Fibroblast of mammary gland (primary cell): ENCODE data around the gene SCYL1.

Experiments used
- DNase-seq: peaks from one replicate; pipeline ENCODE4 v3.0.0-alpha.2; 2010; ENCODE audit warnings: low read depth
- H3K4me3 ChIP-seq: 2 replicates; pipeline ENCODE4 v1.5.1; 2011; ENCODE audit warnings: low read depth, mild to moderate bottlenecking, low read length, moderate library complexity; ENCODE audit not compliant: control insufficient read depth
- CTCF ChIP-seq: conservative IDR thresholded peaks from 2 replicates; pipeline ENCODE4 v1.5.1; 2011; ENCODE audit warnings: low read depth, low read length, inconsistent platforms; ENCODE audit not compliant: control insufficient read depth, insufficient read depth

Gene SCYL1

GRCh38 chr11:65524741-65525545 is at the start of gene SCYL1:
SCYL1 (plus strand) TSS chr11:65525083; CDS start chr11:65525154, 71 bp downstream.
- peak; percentile 71 for DNase-seq
- peak within 1 kb of the TSS; percentile 78 for H3K4me3 ChIP-seq
- TF ChIP-seq CTCF: no peak

- peak overlapping the region; percentile 73 for H3K4me3 ChIP-seq
- TF ChIP-seq CTCF: no peak
- peak; percentile 64 for DNase-seq
Observed at GRCh38 chr11:65476632-65477148, 48.2 kb upstream of the SCYL1 start.

GRCh38 chr11:65477149-65477965 is 47.5 kb upstream of the SCYL1 start:
- TF ChIP-seq CTCF: no peak
- peak overlapping the region; percentile 73 for H3K4me3 ChIP-seq
- peak; percentile 93 for DNase-seq

- TF ChIP-seq CTCF: no peak
Observed at GRCh38 chr11:65478388-65479183, 46.3 kb upstream of the SCYL1 start.

GRCh38 chr11:65479184-65480145 is 45.4 kb upstream of the SCYL1 start:
- H3K4me3 ChIP-seq: peak overlapping the region; percentile 36
- peak; percentile 54 for TF ChIP-seq CTCF
- DNase-seq: peak; percentile 98

More at GRCh38 chr11:65478388-65479183, 46.3 kb upstream of the SCYL1 start:
- DNase-seq: peak; percentile 87
- H3K4me3 ChIP-seq: peak overlapping the region; percentile 36
